Measurements from ENCODE around the gene TGFB1.

Gene TGFB1

DNA sequence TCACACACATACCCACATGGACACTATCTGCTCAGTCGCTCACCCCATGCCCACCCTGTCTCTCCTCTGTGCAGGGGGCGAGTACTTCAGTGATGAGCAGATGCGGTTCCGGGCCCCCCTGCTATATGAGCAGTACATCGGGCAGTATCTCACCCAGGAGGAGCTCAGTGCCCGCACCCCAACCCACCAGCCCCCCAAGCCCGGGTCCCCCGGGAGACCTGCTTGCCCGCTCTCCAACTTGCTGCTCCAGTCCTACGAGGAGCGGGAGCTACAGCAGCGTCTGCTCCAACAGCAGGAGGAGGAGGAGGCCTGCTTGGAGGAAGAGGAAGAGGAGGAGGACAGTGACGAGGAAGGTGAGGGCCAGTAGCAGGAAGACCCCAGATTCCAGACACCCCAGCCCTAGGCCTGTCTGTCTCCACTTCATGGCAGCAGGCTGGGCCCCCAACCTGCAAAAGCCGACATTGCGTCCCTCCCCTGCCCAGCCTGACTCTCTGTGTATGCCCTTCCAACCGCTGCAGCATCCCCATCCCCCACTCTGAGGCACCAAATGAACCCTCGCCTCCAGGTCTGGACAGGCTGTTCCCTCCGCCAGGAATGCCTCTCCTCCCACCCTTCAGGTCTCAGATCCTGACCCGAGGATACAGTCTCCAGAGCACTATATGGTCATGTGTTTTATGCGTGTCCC, 34.1 kb downstream of the TGFB1 start:
- H3K4me3 ChIP-seq (ENCODE audit: low read depth, low read length): no peak overlapping the region
- TF ChIP-seq, protein P1, sequence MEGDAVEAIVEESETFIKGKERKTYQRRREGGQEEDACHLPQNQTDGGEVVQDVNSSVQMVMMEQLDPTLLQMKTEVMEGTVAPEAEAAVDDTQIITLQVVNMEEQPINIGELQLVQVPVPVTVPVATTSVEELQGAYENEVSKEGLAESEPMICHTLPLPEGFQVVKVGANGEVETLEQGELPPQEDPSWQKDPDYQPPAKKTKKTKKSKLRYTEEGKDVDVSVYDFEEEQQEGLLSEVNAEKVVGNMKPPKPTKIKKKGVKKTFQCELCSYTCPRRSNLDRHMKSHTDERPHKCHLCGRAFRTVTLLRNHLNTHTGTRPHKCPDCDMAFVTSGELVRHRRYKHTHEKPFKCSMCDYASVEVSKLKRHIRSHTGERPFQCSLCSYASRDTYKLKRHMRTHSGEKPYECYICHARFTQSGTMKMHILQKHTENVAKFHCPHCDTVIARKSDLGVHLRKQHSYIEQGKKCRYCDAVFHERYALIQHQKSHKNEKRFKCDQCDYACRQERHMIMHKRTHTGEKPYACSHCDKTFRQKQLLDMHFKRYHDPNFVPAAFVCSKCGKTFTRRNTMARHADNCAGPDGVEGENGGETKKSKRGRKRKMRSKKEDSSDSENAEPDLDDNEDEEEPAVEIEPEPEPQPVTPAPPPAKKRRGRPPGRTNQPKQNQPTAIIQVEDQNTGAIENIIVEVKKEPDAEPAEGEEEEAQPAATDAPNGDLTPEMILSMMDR (IDR thresholded peaks at IDR 0.05; ENCODE audit: low read depth, low read length): no peak
- in situ Hi-C loops (cut with HindIII; ENCODE audit: low sequenced_read_pairs): no loop called here
- no peak for DNase-seq (ENCODE audit: low read depth, low spot score)

DNA sequence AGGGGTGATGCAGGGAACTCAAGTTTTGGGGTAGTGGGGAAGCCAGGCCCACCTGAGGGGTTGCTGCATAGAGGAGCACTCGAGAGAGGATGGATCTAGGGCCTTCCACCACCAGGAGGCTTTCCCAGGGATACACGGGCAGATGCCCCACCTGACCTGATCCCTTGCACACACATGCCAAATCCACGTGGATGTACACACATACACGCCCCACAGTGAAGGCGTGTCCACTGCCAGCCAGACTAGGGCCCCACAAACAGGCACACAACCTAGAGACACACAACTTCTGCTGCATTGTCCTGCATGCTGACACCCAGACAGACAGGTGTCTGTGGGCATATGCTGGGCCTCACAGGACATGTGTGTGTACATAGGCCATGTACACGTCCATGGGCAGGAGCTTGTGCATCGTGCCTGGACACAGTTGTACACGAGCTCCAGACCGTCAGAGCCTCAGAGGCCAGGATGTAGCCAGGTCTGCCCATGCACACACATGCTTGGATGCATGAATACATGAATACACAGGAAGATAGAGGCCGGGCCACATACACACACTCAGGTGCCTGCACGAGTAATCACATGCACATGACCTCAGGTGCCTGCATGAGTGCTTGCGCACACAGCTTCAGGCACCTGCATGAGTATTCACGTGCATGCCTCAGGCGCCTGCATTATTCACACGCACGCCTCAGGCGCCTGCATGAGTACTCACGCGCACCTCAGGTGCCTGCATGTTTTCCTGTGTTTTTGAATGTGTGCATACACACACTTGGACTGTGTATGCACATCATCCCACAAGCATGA, 34.8 kb downstream of the TGFB1 start:
- TF ChIP-seq, protein P1 (IDR thresholded peaks at IDR 0.05; ENCODE audit: low read depth, low read length): no peak
- no peak for DNase-seq (ENCODE audit: low read depth, low spot score)
- in situ Hi-C loops (cut with HindIII; ENCODE audit: low sequenced_read_pairs): no loop called here
- H3K4me3 ChIP-seq (ENCODE audit: low read depth, low read length): no peak overlapping the region

DNA sequence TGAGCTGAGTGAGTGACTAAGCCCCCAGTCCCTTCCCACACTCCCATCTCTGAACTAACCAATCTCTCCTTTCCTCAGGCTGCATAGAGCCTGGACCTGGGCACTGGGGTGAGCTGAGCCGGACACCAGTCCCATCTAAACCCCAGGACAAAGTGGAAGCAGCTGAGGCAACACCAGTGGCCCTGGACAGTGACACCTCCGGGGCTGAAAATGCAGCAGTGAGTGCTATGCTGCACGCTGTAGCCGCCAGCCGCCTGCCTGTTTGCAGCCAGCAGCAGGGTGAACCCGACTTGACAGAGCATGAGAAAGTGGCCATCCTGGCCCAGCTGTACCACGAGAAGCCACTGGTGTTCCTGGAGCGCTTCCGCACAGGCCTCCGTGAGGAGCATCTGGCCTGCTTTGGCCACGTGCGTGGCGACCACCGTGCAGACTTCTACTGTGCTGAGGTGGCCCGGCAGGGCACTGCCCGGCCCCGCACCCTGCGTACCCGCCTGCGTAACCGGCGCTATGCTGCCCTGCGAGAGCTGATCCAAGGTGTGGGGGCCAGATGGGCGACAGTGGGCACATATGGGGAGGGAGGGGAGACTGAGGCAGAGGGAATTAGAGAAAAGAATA, 37.3 kb downstream of the TGFB1 start:
- in situ Hi-C loops (cut with HindIII; ENCODE audit: low sequenced_read_pairs): no loop called here
- TF ChIP-seq, protein P1 (IDR thresholded peaks at IDR 0.05; ENCODE audit: low read depth, low read length): no peak
- DNase-seq (ENCODE audit: low read depth, low spot score): no peak
- no peak overlapping the region for H3K4me3 ChIP-seq (ENCODE audit: low read depth, low read length)

DNA sequence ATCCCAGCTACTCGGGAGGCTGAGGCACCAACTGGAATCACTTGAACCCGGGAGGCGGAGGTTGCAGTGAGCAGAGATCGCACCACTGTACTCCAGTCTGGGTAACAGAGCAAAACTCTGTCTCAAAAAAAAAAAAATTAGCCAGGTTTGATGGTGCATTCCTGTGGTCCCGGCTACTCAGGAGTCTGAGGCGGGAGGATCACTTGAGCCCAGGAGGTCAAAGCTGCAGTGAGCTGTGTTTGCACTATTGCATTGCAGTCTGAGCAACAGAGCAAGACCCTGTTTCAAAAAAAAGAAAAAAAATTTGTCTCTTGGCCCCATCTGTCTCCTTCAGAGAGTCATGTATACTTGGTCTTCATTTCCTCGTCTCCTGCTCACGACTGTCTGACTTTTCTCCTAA, 42.1 kb downstream of the TGFB1 start:
- H3K4me3 ChIP-seq (ENCODE audit: low read depth, low read length): no peak overlapping the region
- no peak for DNase-seq (ENCODE audit: low read depth, low spot score)
- TF ChIP-seq, protein P1 (IDR thresholded peaks at IDR 0.05; ENCODE audit: low read depth, low read length): no peak
- in situ Hi-C loops (cut with HindIII; ENCODE audit: low sequenced_read_pairs): no loop called here

DNA sequence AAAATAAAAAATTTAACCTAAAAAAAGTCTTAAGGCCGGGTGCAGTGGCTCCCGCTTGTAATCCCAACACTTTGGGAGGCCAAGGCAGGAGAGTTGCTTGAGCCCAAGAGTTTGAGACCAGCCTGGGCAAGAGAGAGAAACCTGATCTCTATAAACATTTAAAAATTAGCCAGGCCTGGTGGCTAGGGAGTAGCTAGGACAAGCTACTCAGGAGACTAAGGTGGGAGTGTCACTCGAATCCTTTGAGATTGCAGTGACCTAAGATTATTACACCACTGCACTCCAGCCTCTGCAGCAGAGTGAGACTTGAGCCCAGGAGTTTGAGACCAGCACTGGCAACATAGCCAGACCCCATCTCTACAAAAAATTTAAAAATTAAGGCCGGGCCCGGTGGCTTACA, 42.6 kb downstream of the TGFB1 start:
- DNase-seq (ENCODE audit: low read depth, low spot score): no peak
- TF ChIP-seq, protein P1 (IDR thresholded peaks at IDR 0.05; ENCODE audit: low read depth, low read length): no peak
- peak overlapping the region; percentile 69 for H3K4me3 ChIP-seq (ENCODE audit: low read depth, low read length)
- in situ Hi-C loops (cut with HindIII; ENCODE audit: low sequenced_read_pairs): no loop called here

DNA sequence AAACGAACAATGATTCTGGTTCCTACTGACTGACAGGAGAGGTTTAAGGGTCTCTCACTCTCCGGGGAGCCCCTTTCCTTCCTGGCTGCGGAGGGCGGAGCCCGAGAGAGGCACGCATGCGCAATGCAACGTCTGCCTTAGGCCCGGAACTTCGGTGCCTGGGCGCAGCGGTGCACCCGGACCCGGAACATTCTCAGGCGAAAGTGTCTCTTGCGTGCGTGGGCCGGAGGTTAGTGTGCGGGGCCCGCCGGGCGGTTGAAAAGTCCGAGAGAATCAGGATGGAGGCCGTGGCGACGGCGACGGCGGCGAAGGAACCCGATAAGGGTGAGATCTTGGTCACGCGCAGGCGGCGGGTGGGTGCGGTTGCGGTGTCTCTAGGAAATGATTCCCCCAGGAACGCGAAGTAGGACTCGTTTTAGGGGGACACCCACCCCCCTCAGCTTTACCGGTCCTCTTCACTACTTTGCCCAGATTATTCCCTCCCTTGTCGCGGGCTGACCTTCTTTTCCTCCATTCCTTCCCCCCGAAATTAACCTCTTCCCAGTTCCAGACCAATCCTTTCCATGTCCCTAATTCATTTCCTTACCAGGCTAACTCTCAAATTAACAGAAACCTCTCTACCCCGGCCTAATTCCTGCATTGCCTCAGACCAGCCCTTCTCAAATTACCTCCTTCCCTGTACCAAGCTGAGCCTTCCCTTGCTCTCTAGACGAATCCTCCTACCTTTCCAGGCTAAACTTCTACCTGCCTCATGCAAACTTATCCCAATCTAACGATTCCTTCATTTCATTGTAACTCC, 43.5 kb downstream of the TGFB1 start, which contains the start of gene CCDC97:
Gene CCDC97, plus strand, starts transcription at position 140 of the 799 bp plus-strand sequence. Its CDS starts 139 bp downstream, at position 279.
- in situ Hi-C loops (cut with HindIII; ENCODE audit: low sequenced_read_pairs): no loop called here
- DNase-seq (ENCODE audit: low read depth, low spot score): peak; percentile 90
- peak within 1 kb of the TSS; percentile 69 for H3K4me3 ChIP-seq (ENCODE audit: low read depth, low read length)
- TF ChIP-seq, protein P1 (IDR thresholded peaks at IDR 0.05; ENCODE audit: low read depth, low read length): no peak

All from astrocyte of the spinal cord (primary cell).